ENCODE results near the gene ENPP3.

- TF ChIP-seq, protein P1, sequence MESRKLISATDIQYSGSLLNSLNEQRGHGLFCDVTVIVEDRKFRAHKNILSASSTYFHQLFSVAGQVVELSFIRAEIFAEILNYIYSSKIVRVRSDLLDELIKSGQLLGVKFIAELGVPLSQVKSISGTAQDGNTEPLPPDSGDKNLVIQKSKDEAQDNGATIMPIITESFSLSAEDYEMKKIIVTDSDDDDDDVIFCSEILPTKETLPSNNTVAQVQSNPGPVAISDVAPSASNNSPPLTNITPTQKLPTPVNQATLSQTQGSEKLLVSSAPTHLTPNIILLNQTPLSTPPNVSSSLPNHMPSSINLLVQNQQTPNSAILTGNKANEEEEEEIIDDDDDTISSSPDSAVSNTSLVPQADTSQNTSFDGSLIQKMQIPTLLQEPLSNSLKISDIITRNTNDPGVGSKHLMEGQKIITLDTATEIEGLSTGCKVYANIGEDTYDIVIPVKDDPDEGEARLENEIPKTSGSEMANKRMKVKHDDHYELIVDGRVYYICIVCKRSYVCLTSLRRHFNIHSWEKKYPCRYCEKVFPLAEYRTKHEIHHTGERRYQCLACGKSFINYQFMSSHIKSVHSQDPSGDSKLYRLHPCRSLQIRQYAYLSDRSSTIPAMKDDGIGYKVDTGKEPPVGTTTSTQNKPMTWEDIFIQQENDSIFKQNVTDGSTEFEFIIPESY (IDR thresholded peaks at IDR 0.05): no peak
- no peak for TF ChIP-seq EZH2 (IDR thresholded peaks at IDR 0.05; ENCODE audit: borderline replicate concordance, control insufficient read depth, low read depth, low read length)
- no peak for TF ChIP-seq POLR2A (IDR thresholded peaks at IDR 0.05; ENCODE audit: low read depth, low read length)
- TF ChIP-seq SIX5 (IDR thresholded peaks at IDR 0.05; ENCODE audit: low read depth, low read length, severe bottlenecking): no peak
- no peak for TF ChIP-seq SRF (IDR thresholded peaks at IDR 0.05; ENCODE audit: low read depth in 2 of 2, low read length in 2 of 2)
- TF ChIP-seq RCOR1 (conservative IDR thresholded peaks at IDR 0.05; ENCODE audit: low read depth, low read length): no peak
- no peak for TF ChIP-seq TARDBP (IDR thresholded peaks at IDR 0.05; ENCODE audit: borderline replicate concordance)
- TF ChIP-seq, protein P2, sequence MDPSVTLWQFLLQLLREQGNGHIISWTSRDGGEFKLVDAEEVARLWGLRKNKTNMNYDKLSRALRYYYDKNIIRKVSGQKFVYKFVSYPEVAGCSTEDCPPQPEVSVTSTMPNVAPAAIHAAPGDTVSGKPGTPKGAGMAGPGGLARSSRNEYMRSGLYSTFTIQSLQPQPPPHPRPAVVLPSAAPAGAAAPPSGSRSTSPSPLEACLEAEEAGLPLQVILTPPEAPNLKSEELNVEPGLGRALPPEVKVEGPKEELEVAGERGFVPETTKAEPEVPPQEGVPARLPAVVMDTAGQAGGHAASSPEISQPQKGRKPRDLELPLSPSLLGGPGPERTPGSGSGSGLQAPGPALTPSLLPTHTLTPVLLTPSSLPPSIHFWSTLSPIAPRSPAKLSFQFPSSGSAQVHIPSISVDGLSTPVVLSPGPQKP (IDR thresholded peaks at IDR 0.05; ENCODE audit: low read depth, low read length): no peak
- TF ChIP-seq, protein P3, sequence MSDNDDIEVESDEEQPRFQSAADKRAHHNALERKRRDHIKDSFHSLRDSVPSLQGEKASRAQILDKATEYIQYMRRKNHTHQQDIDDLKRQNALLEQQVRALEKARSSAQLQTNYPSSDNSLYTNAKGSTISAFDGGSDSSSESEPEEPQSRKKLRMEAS (IDR thresholded peaks at IDR 0.05; ENCODE audit: low read depth, low read length): no peak
- TF ChIP-seq, protein P4, sequence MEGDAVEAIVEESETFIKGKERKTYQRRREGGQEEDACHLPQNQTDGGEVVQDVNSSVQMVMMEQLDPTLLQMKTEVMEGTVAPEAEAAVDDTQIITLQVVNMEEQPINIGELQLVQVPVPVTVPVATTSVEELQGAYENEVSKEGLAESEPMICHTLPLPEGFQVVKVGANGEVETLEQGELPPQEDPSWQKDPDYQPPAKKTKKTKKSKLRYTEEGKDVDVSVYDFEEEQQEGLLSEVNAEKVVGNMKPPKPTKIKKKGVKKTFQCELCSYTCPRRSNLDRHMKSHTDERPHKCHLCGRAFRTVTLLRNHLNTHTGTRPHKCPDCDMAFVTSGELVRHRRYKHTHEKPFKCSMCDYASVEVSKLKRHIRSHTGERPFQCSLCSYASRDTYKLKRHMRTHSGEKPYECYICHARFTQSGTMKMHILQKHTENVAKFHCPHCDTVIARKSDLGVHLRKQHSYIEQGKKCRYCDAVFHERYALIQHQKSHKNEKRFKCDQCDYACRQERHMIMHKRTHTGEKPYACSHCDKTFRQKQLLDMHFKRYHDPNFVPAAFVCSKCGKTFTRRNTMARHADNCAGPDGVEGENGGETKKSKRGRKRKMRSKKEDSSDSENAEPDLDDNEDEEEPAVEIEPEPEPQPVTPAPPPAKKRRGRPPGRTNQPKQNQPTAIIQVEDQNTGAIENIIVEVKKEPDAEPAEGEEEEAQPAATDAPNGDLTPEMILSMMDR (IDR thresholded peaks at IDR 0.05 in 2 of 3, conservative IDR thresholded peaks at IDR 0.05 in 1 of 3; ENCODE audit: control insufficient read depth in 2 of 3, extremely low read depth in 1 of 3, insufficient read depth in 1 of 3, low read depth in 3 of 3, low read length in 3 of 3): no peak
- TF ChIP-seq ZNF384 (IDR thresholded peaks at IDR 0.05; ENCODE audit: borderline replicate concordance, low read depth, low read length): no peak
These were observed 84.1 kb downstream of the ENPP3 start for GRCh38 chr6:131721161-131721560.

Data from GM12878 (cell line).